Measurements from ENCODE around the gene CGB3.

Gene CGB3

GRCh38 chr19:49014870-49015255 is 9.3 kb downstream of the CGB3 start:
- no peak for DNase-seq

DNA sequence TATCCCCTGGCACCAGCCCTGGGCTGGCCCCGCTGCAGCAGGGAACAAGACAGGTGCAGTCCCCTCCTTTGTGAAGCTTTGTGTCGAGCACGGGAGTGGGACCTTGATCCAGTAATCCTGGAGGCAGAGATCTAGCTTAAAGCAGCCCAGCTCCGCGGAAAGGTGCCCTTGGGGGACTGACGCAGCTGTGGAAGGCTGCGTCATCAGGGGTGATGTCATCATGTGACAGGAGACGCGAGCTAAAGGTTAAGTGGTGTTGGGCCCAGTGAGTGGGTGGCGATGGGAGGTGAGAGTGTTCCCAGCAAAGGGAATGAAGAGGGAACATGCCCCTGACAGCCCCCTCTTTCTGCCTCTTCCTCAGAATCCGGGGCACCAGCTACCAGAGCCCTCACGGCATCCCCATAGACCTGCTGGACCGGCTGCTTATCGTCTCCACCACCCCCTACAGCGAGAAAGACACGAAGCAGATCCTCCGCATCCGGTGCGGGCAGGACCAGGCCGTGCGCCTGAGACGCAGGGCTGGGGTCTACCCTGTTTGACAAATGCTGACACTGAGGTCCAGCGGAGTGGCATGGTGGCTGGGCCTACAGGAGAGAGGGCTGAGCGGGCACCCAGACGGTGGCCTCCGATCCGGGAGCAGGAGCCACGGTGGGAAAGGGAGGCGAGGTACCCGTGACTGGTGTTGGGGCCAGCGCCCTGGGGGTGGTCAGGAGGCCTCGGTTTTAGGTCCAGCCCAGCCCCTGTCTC is 9.8 kb downstream of the CGB3 start:
- DNase-seq, result no peak

- no peak for DNase-seq
Measured at GRCh38 chr19:49011194-49011593, 12.9 kb downstream of the CGB3 start.

DNA sequence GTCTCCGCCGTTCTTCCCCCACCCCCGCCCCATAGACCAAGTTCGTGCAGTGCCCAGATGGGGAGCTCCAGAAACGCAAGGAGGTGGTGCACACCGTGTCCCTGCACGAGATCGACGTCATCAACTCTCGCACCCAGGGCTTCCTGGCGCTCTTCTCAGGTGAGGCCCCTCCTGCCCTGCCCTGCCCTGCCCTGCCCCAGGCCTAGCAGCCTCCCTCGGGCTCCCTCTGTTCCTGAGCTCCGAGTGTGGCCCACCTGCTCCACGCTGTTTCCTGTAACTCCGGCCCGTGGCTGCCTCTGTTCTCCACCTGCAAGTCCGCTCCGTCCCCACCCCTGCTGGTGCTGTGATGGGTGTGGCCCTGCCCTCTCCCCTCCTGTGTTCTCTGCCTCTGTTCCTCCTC is 13.7 kb downstream of the CGB3 start:
- no peak for DNase-seq

- no peak for DNase-seq
Measured at GRCh38 chr19:49009828-49010227, 14.3 kb downstream of the CGB3 start.

DNA sequence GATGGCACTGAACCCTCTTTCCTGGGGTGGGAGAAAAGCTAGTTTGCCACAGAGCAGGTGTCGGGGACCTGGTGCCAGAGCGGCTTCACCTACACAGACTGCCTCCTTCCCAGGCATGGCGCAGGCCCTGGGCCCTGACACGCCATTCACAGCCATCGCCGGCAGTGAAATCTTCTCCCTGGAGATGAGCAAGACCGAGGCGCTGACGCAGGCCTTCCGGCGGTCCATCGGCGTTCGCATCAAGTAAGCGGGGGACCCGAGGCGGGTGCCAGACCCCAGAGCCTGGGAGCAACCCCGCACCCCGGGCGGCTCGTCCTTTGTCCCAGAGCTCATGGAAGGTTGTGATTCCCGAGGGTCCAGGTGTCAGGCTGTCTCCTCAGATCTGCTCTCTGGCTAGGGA is 17.2 kb downstream of the CGB3 start:
- DNase-seq, result no peak

DNA sequence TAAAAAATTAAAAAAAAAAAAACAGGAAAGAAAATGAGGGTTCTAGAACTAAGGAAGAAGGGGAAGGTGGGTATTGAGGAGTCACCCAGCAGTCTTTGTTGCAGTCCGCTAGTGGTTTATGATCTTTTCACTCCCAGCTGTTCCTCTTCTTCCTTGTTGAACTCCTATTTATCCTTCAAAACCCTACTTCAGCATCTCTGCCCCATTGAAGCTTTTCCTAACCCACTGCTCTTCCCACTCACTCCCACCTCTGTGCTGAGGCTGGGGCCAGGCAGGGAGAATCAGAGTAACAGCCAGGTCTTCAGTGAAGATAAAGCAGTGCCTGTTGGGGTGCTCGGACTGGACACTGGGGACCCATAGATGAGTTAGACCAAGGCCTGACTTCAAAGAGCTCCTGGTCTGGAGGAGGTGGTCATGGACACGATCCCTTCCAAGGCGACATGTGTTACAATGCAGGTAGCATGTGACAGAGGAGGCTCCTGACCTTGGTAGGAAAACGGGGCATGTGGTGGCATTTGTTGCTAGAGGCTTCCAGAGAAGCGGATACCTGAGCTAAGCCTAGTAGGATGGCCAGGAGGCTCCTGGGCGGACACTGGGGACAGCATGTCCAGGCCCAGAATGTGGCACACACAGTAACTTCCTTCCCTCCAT is 19.0 kb downstream of the CGB3 start:
- no peak for DNase-seq

- DNase-seq, result no peak
Measured at GRCh38 chr19:49004133-49004532, 20.0 kb downstream of the CGB3 start.

GRCh38 chr19:48999481-49000325 is 24.4 kb downstream of the CGB3 start:
- no peak for DNase-seq

GRCh38 chr19:48997972-48998371 is 26.2 kb downstream of the CGB3 start:
- DNase-seq, result no peak

- DNase-seq, result no peak
Measured at GRCh38 chr19:48994035-48994386, 30.1 kb downstream of the CGB3 start.

DNA sequence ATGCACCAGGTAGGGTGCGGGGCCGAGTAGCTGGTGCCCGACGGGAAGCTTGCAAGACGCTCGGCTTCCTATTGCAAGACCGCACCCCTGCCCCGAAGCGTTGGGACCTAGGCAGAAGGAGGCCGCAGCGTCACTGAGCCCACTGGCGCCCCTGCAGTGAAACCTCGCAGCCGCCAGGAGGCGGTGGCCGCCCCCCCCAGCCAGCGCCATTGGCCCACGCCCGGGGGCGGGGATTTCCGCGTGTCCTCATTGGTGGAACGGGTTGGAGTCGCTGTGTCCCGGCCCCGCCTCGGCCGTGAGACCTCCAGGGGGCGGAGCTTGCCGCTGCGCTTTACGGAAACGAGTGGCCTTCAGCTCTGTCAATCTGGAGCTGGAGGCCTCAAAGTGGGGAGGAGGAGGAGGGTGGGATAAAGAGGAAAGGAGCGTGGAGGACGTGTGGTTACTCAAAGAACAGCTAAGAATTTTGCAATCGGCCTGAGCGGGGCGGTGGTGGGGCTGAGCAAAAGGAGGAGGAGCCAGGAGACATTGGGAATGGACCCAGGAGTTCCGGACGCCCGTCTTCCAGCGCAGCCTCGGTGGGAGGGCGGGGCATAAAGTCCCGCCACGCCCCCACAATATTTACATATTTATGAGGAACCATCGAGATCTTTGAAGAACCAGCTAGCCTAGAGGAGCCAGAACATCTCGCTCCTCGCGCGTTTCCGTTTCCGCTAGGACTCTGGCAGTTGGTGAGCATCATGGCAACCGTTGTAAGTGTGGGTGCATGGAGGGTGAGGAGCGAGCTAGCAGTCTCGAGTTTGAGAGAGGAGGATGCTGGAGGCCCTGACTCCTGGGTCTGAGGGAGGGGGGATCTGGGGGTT is 30.7 kb downstream of the CGB3 start, which contains the start of the genes GYS1 and RUVBL2:
GYS1 (minus strand) TSS at position 135 of the 860 bp plus-strand sequence. CDS start 197 bp downstream, outside the sequence.
RUVBL2 (plus strand) TSS at position 713 of the 860 bp plus-strand sequence; CDS start at position 738, 25 bp downstream.
- peak; percentile 99 for DNase-seq

- no peak for DNase-seq
Measured at GRCh38 chr19:48992581-48993174, 31.5 kb downstream of the CGB3 start.

GRCh38 chr19:48991873-48992580 is 32.1 kb downstream of the CGB3 start:
- DNase-seq, result no peak

DNA sequence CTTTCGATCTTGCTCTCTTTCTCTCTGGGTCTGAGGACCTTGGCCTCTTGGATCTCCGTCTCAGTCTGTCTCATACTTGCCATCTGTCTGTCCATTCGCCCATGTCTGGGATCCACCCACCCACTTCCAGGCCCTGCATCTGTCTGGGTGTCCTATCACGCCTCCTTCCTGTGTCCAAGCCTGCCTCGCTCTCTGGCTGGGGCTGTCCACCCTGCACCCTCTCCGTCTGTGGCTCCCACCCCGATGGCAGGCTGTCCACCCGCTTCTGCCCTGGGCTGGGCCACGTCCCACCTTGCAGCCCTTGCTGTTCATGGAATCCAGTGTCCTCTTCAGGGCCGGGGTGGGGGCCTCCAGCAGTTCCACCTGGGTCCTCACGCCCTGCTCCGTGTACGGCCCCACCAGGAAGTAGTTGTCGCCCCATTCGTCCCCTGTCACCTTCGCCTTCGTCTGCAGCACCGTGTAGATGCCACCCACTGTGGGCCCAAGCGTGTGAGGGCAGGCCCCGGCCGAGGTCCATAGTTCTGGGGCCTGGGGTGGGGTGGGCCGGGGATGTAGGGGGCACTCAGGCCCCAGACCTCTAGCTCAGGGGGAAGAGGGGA is 33.0 kb downstream of the CGB3 start:
- DNase-seq, result no peak

- DNase-seq, result no peak
Measured at GRCh38 chr19:48990400-48990799, 33.7 kb downstream of the CGB3 start.

DNA sequence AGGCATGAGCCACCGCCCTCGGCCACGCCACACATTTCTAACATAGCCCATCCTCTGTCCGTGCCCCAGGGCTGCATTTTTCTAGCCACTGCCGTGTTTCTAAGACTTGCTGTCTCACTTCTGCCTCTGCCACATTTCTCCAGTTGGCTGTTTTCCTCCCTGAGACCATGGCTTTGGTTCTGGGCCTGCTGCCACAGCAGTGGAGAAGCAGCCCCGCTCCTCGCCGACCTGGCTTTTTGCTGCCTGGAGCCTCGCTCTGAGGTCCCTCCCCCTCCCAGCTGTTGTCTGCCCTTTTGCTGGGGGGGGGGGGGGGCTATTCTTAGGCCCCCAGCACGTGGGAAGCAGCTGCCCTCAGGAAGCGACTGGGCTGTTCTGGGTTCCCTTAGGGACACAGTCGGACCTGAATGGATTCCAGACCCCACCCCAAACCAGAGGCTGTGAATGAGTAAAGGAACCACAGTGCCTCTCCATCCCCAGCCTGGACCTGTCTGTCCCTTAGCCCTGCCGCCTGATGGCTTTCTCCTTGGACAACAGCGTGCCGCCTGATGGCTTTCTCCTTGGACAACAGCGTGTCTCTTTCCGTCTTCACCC is 34.3 kb downstream of the CGB3 start:
- no peak for DNase-seq

GRCh38 chr19:48988860-48989259 is 35.3 kb downstream of the CGB3 start:
- DNase-seq, result no peak

DNA sequence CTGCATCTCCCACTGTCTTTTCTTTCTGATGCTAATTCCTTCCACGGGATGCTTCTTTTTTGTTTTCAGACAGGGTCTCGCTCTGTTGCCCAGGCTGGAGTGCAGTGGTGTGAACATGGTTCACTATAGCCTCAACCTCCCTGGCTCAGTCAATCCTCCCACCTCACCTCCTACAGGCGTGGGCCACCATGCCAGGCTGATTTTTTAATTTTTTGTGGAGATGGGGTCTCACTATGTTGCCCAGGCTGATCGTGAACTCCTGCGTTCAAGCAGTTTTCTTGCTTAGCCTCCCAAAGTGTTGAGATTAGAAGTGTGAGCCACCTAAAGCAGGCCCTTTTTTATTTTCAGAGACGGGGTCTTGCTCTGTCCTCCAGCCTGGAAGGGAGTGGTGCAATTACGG is 35.8 kb downstream of the CGB3 start:
- no peak for DNase-seq

GRCh38 chr19:48987323-48987722 is 36.8 kb downstream of the CGB3 start:
- DNase-seq, result no peak

- DNase-seq, result no peak
Measured at GRCh38 chr19:48986211-48986610, 37.9 kb downstream of the CGB3 start.

All from SIG-M5 (cell line).